NOMO-1 treated with DMSO at 0.1 percent for 48 hours (cell line): ENCODE measurements around the gene ABCB4.
"Not testable (repeated sequence)": the region's sequence is repeated elsewhere in the genome, so short reads cannot be mapped to it uniquely, and the experiment has no call there.

Experiments
- DNase-seq: peaks from one replicate; lab custom pipeline; 2025; ENCODE audit not compliant: unreplicated experiment; lab: John Stamatoyannopoulos, UW

Gene ABCB4

GRCh38 chr7:87479951-87480350, 4.5 kb upstream of the ABCB4 start:
- no peak for DNase-seq

DNA sequence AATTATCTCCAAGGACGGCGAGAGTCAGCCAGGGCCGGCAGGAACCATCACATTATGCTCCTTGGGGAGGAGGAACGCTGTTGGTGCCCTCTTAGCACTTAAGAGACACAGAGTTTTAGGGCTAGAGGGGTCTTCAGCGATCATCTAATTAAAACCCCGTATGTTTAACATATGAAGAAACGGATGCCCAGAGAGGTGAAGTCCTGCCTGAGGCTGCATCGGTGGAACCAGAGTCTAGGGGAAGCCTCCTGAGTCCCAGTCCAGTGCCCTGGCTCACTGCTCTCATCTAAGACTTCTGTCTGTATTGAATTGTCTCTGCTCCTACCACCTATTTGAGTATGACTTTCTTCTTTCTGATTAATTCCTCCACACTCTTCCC, 688 bp upstream of the ABCB4 start:
- no peak for DNase-seq

DNA sequence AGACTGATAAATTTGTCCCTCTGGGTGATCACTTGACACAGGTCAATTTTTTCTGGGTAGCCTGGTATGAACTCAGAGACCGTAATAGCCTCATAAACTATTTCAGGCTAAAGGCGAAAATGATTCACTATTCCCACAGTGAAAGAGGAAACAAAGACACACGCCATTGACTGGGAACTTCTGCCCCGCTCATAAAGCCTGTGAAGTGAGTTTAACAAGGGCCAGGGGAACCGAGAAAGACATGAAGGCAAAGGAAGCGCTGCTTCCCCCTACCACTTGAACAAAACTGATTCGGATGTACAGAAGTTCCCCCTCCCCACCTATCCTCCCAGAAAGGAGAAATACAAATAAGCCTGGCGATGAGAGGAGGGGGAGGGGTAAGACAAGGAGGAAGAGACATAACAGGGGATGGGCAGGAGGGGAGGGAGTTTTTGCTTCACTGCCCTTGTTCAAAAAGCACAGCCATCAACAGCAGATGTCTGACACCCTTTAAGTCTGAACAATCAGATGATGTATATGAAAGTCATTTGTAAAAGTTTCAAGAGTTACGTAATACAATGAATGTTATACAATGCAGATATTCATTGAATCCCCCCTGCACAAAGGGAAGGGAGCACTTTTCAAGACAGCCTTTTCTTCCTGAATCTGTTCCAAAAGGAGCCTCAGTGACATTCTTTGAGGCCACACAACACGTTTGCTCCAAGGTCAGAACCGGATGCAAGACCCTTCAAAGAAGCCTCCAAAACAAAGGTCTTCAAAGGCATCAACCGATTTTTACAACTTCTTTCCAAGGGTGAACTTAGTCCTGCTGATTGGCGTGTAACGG, 734 bp downstream of the ABCB4 start:
- peak; percentile 99 for DNase-seq

DNA sequence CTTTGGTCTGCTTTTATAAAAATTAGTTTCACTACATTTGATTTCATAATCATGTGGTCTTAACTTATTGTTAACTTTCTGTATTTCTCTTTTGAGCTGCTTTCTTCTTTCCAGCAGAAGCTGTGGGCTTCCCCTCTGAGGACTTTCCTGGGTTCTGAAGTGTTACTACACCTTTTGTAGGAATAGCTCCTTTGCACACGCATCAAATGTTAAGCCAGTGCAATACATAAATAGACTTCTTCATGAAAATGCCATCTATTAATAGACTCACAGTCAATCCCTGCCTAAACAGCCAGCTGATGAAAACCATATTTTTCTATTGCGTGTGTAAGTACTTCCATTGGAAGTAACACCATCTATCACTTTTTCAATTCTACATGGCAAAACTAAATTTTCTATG, 1.5 kb downstream of the ABCB4 start:
- DNase-seq = peak; percentile 66

GRCh38 chr7:87473192-87473591, 2.3 kb downstream of the ABCB4 start:
- no peak for DNase-seq

- DNase-seq = no peak
Measured at GRCh38 chr7:87471473-87471872, 4.0 kb downstream of the ABCB4 start.

- DNase-seq = not testable (repeated sequence)
Measured at GRCh38 chr7:87469204-87469603, 6.3 kb downstream of the ABCB4 start.

DNA sequence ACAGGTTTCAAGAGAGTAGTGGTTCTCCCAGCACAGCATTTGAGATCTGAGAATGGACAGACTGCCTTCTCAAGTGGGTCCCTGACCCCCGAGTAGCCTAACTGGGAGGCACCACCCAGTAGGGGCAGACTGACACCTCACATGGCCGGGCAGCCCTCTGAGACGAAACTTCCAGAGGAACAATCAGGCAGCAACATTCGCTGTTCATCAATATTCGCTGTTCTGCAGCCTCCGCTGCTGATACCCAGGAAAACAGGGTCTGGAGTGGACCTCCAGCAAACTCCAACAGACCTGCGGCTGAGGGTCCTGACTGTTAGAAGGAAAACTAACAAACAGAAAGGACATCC, 10.0 kb downstream of the ABCB4 start:
- DNase-seq = not testable (repeated sequence)

- not testable (repeated sequence) for DNase-seq
Measured at GRCh38 chr7:87464830-87465533, 10.5 kb downstream of the ABCB4 start.

DNA sequence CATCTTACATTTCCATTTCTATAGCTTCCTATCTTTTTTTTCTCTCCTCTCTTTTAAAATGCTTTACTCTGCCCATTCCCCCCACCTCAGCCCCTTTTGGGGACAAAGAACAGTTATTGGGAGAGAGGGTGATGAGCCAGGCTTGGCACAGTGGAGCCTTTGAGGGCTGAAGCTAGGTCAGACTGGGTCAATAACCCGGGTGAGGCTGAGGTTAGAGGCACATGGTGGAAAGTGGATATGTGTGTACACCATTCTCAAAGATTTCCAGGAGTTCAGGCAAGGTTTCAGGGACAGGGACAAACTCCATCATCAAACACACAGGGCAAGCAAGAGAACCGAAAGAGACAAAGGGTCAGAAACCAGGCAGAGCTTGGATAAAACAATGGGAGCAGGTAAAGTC, 11.5 kb downstream of the ABCB4 start:
- no peak for DNase-seq

- not testable (repeated sequence) for DNase-seq
Measured at GRCh38 chr7:87460444-87460843, 15.0 kb downstream of the ABCB4 start.

DNA sequence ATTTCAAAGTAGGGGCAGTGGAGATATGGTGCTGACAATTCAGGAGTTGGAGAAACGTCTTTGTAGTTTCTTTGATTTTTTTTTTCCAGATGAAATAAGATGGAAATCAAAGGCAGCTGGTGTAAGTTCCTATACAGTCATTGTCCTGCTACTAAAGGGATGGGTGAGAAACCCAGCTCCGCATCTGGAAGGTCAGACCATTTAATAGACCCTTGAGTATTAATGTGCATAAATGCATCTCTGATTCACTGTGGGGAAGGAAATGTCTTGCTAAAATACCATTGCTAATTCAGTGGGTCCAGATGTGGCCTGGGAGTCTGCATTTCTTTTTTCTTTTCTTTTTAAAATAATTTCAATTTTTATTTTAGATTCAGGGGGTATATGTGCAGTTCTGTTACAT, 15.5 kb downstream of the ABCB4 start:
- DNase-seq = no peak

GRCh38 chr7:87458148-87458547, 17.3 kb downstream of the ABCB4 start:
- no peak for DNase-seq

DNA sequence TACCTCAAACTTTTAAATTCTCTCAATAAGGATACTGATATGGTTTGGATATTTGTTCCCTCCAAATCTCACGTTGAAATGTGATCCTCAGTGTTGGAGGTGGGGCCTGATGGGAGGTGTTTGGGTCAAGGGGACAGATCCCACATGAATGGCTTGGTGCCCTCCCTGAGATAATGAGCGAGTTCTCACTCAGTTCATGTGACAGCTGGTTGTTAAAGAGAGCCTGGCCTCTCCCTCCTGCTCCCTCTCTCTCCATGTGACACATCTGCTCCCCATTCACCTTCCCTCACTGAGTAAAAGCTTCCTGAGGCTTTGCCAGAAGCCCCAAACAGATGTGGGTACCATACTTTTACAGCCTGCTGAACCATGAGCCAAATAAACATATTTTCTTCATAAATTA, 19.2 kb downstream of the ABCB4 start:
- no peak for DNase-seq

DNA sequence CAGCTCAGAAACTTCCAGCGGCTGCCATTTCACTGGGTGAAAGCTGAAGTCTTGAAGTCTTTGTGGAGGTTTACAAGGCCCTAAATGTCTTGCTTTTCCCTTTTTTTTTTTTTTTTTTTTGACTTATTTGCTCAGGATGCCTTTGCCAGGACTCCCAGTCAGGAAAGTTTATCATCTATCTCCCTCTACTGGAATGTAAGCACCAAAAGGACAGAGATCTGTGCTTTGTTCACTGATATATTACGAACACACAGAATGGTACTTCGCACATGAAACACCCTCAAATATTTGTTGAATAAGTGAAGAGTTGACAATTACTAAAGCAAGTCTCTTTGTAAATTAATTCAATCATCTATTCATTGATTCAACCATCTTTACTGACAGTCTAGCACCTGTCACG, 23.2 kb downstream of the ABCB4 start:
- DNase-seq = no peak

GRCh38 chr7:87451187-87451586, 24.3 kb downstream of the ABCB4 start:
- DNase-seq = no peak

GRCh38 chr7:87450706-87451105, 24.8 kb downstream of the ABCB4 start:
- DNase-seq = no peak

DNA sequence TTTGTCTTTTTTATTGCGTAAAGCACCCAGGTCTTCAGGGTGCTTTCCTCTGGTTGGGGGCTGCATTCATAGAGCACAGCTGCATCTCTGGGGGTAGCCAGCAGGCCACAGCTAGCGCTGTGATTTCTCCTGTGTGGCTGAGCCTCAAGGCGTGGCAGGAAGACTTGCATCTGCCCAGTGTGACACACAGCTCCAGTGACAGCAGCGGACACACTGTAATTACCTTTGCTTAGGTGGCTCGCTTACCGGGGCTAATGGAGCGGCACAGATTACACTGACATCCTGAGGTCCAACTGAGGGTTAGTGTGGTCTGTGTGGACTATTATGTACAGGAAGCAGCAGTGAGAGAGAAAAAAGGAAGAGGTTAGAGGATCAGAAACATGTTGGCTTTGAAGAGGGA, 27.1 kb downstream of the ABCB4 start:
- no peak for DNase-seq

GRCh38 chr7:87447116-87447635, 28.3 kb downstream of the ABCB4 start:
- no peak for DNase-seq

DNA sequence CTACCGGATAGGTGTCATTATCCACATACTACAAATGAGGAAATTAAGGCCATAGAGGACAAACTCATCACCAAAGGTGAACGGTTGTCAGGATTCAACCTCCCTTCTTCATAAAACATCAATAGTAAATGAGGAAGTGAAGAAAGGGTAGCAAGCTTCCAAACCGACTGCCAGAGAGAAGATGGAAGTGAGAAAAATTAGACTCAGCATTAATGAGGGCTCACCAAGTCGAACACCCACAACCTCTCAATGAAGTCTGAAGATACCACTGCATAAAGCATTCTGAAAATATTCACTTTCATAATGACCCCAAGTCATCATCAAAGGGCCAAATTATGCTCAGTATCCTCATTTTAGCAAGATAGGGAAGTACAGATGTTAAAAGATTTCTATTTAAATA, 29.6 kb downstream of the ABCB4 start:
- peak; percentile 69 for DNase-seq

GRCh38 chr7:87435546-87435945, 39.9 kb downstream of the ABCB4 start:
- no peak for DNase-seq

GRCh38 chr7:87432536-87432935, 42.9 kb downstream of the ABCB4 start:
- DNase-seq = no peak
